ENCODE results near the gene CA11.

Gene CA11

DNA sequence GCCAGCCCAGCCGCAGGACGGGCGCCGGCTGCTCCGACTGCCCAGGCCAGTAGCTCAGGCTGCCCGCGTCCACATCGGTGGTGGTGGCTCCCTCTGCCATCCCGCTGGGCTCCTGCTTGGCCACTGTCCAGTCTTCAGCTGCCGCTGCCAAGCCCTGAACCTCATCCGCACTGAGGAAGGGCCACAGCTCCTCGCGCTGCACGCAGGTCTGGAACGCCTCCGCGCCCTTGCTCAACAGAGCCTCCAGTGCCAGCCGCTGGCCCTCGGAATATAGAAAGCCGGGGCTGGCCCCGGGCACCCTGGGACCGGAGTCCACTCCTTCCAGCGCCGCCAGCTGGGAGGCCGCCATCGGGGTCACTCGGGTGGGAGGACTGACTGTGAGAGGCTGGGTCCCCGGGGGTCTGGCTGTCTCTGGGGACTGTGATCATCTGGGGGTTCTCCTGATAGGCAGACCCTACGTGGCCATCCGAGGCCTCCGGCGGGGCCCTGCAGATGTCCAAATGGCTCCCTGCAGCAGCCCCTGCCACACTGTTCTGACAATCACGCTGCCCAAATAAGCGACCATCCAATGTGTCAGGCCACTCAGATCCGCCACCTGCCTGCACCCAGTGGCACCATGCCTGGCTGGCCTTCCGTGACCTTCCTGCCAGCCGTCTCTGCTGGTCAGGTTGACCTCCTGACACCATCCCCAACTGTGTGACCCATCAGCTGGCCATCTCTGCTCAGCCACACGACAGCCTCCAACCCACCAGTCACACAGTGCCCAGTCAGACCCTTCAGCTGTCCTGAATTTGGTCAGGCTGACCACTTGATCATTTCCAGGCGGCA is 32.7 kb downstream of the CA11 start:
- DNase-seq (ENCODE audit: low read depth): no peak

DNA sequence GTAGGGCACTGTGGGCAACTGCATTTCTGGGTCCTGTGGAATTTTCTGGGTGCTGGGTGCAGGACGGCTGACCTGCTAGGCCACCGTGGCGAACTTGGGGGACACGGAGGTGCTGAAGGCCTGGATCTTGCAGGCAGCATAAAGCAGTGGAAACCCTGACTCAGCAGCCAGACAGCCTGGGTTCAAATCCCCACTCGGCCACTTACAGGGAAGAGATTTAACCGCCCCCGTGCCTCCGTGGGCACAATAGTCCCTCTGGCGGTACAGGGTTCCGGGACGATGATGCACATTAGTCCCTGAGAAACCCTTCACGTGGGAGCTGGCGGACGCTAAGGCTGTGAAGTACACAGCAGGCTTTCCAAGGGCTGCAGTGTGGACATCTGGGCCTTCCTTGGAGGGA is 34.1 kb downstream of the CA11 start:
- DNase-seq (ENCODE audit: low read depth): no peak

DNA sequence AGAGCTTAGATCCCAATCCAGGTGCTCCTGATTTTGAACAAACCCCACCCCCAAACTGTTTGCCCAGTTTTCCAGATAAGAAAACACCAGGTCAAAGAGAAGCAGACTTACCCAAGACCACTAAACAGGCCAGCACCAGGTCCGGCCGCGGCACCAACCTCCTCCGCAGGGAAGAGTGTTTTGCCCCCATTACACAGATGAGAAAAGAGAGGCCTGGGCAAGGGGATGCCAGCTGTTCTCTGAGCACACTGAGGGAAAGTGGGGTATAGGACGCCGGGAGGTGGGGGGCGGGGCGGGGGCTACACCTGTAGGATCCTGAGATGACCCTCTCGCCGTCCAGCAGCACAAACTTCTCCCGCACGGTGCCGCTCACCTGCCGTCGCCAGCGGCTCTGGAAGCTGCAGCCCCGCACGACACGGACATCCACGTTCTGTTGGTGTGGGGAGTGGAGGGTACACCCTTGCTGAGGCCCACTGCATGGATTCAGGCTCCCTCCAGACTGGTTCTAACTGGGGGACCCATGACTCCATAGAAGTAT is 36.3 kb downstream of the CA11 start:
- no peak for DNase-seq (ENCODE audit: low read depth)

DNA sequence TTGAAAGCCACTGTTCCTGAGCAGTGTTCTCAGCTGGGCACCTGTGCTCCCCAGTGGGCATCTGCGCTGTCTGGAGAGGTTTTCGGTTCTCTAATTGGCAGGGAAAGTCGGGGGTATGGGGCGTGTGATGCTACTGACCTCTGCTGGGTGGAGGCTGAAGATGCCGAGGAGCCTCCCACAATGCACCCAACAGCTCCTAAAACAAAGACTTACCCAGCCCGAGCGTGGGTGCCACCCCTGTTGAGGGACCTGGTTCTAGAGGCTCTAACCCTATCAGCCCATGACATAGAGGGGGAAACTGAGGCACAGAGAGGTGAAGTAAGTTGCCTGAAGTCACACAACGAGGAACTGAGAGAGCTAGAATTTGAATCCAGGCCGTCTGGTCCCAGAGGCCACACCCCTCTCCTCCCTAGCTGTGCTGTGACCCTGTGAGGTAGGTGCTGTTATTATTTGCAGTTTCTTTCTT is 37.2 kb downstream of the CA11 start:
- DNase-seq (ENCODE audit: low read depth): no peak

DNA sequence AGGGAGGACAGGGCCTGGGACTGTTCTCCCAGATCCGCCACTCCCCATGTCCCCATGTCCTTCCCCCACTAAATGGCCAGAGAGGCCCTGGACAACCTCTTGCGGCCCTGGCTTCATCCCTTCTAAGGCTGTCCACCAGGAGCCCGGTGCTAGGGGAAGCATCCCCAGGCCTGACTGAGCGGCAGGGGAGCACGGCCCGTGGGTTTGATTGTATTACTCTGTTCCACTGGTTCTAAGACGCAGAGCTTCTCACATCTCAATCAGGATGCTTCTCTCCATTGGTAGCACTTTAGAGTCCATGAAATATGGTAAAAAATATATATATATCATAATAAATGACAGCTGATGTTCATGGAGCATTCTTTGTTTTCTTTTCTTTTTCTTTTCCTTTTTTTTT is 38.6 kb downstream of the CA11 start:
- no peak for DNase-seq (ENCODE audit: low read depth)

DNA sequence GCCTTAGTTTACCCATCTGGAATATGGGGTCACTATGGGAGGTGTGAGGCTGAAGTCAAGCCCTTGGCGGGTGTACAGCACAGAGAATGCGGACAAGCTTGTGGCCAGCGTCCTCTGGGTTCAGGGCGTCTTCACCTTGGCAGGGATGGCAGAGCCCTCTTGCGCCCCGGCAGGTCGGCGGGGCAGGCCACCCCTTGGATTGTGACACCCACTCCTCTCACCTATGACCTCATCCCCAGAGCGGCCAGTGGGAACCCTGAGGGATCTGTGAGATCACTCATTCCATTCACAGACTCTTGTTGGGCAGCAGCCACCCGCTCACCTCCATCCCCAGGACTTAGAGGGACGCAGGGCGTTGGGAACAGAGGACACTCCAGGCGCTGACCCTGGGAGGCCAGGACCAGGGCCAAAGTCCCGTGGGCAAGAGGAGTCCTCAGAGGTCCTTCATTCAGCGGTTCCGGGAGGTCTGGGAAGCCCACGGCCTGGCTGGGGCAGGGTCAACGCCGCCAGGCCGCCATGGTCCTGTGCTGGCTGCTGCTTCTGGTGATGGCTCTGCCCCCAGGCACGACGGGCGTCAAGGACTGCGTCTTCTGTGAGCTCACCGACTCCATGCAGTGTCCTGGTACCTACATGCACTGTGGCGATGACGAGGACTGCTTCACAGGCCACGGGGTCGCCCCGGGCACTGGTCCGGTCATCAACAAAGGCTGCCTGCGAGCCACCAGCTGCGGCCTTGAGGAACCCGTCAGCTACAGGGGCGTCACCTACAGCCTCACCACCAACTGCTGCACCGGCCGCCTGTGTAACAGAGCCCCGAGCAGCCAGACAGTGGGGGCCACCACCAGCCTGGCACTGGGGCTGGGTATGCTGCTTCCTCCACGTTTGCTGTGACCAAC is 39.3 kb downstream of the CA11 start, which contains the start of gene SPACA4:
SPACA4 (plus strand) TSS at position 280 of the 896 bp plus-strand sequence; CDS start at position 517, 237 bp downstream.
- no peak for DNase-seq (ENCODE audit: low read depth)

DNA sequence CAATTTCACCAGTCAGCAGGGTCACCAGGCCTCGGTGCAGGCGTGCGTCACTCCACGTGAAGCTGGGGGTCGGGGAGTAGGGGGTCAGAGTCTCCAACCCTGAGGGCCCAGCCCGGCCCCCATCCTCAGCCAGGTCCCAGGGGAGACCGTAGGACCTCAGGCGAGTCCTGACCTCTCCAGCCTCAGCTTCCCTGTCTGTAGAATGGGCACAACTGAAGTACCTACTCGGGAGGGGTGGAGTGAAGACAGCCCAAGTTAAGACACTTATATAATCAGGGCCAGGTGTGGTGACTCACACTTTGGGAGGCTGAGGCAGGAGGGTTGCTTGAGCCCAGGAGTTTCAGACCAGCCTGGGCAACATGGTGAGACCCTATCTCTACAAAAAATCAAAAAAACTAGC is 42.1 kb downstream of the CA11 start:
- no peak for DNase-seq (ENCODE audit: low read depth)

DNA sequence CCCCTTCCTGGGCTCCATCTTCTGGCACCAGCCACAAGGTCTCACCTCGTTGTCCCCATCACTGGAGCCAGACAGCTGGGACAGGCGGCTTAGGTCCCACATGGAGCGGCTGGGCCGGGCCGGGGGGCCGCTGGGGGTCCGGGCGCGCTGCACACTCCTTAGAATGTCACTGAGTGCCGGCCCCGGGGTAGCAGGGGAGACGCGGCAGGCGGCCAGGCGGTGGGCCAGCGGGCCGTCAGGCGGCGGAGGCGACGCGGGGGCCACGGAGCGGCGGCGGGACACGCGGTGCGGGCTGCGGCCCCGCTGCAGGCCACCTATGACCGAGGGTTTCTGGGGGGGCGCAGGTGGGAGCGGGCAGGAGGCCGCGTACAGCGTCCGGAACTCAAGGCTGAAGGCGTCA is 42.5 kb downstream of the CA11 start:
- no peak for DNase-seq (ENCODE audit: low read depth)

DNA sequence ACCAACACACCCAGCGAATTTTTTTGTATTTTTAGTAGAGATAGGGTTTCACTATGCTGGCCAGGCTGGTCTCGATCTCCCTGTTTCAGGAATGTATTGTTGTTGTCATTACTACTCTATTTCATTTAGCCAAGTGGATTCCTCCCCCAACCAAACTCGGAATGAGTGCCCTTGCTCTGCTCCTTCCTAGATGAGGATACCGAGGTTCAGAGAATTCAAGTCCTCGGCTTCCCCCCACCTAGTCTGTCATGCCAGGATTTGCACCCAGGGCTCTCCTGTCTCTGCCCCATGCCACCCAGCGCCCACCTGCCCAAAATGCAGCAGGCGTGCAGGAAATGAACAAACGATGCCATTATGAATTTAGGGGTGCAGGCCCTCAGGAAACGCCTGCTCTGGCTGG is 43.0 kb downstream of the CA11 start:
- no peak for DNase-seq (ENCODE audit: low read depth)

DNA sequence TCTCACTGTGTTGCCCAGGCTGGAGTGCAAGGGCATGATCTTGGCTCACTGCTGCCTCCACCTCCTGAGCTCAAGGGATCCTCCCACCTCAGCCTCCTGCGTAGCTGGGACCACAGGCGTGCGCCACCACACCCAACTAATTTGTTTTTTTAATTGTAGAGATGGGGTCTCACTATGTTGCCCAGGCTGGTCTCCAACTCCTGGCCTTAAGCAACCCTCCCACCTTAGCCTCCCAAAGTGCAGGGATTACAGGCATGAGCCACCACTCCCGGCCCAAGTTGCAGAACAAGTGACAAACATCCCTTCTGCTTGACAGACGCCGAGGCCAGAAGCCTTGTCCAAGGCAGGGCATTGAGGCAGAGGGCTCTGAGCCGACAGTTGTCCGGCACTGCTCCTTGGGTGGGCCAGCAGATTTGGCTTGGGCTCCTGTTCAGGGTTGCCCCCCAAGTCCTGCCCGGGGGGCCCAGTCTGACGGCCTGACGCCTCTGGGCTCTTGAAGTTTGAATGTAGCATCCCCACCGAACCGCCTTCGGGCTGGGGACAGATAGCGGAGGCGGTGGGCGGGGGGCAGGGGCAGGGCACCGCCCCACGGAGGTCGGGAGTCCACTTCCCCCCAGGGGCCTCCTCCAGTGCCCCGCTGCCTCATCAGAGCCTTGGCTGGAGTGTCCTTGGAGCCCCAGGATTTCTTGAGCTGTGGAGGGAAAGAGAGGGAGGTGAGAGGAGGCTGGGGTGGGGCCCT is 45.1 kb downstream of the CA11 start:
- DNase-seq (ENCODE audit: low read depth): no peak

DNA sequence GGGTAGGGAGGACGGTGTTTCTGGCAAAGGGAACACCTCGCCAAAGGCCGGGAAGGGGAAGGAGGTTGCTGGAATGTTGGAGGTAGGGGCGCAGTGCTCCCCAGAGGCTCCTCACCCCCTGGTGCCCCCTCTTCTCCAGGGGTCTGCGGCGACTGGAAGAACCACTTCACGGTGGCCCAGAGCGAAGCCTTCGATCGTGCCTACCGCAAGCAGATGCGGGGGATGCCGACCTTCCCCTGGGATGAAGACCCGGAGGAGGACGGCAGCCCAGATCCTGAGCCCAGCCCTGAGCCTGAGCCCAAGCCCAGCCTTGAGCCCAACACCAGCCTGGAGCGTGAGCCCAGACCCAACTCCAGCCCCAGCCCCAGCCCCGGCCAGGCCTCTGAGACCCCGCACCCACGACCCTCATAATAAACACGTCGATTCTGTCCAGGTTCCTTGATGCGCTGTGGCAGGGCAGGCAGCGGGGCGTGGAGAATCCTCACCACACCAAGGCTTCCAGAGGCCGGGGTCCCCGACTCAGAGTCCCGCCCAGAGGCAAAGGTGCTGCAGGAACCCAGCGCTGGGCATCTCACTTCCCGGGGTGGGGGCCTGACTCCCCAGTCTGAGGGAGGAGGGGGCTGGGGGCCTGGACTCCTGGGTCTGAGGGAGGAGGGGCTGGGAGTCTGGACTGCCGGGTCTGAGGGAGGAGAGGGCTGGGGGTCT is 46.8 kb downstream of the CA11 start:
- DNase-seq (ENCODE audit: low read depth): no peak

DNA sequence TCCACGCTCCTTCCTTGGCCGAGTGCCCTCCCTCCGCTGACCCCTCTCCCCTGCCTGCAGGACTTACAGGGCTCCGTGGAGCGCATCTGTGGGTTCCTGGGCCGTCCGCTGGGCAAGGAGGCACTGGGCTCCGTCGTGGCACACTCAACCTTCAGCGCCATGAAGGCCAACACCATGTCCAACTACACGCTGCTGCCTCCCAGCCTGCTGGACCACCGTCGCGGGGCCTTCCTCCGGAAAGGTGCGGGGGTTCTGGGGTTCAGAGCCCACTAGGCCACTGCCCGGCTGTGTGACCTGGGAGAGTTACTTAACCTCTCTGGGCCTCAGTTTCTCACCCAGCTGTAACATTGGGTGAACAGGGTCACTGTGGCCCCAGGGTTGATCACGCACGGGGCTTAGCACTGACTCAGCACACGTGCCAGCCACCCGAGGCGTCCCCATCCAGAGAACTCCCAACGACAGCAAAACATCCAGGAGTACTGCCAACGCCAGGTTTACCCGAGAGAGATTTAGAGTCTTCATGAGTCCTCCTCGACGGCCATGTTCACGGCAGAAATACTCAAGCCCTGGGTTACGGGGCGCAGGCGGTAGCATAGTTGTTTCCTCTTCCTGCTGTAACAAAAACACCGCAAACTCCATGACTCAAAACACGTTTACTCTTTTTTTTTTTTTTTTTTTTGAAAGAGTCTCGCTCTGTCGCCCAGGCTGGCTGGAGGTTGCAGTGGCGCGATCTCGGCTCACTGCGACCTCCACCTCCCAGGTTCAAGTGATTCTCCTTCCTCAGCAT is 49.1 kb downstream of the CA11 start:
- DNase-seq (ENCODE audit: low read depth): no peak

DNA sequence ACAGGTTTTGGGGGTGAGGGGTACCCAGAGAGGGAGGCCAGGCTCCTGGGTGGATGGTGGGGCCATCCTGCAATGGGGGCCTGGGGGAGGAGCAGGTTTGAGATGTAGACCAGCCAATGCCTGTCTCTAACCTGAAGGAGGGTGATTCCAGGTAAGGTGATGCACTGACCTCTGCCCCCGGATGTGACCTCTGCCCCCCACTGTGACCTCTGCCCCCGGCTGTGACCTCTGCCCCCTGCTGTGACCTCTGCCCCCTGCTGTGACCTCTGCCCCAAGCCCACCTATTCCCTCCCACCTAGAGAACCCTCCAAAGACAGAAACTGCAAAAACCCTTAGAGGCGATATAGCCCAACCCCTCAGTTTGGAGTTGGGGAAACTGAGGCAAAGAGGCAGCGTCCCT is 49.8 kb downstream of the CA11 start:
- DNase-seq (ENCODE audit: low read depth): no peak

DNA sequence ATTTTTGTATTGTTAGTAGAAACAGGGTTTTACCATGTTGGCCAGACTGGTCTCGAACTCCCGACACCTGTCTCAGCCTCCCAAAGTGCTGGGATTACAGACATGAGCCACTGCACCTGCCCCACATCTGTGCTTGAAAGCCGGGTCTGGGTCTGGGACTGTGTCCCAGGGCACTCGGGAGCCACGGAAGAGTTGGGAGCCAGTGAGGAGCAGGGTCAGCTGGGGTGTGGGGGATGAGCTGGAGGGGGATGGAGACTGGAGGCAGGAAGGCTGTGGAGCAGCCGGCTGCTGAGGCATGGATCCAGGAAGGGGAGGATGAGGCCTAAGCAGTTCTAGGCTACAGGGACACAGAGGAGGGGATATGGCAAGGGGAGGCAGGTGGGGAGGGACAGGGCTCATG is 50.2 kb downstream of the CA11 start:
- DNase-seq (ENCODE audit: low read depth): no peak

DNA sequence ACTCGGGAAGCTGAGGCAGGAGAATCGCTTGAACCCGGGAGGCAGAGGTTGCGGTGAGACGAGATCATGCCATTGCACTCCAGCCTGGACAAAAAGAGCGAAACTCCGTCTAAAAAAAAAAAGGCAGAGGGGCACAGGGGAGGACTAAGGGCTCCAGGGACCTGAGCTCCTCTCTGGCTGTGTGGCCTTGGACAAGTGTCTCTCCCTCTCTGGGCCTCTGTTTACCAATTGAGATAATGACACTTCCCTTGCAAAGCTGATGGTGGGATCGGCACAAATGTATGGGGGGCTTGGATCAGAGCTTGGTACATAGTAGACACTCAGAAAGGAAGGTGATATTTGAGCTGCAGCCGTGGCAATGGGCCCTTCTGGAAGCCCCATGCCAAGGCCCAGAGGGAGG is 50.8 kb downstream of the CA11 start:
- DNase-seq (ENCODE audit: low read depth): no peak

DNA sequence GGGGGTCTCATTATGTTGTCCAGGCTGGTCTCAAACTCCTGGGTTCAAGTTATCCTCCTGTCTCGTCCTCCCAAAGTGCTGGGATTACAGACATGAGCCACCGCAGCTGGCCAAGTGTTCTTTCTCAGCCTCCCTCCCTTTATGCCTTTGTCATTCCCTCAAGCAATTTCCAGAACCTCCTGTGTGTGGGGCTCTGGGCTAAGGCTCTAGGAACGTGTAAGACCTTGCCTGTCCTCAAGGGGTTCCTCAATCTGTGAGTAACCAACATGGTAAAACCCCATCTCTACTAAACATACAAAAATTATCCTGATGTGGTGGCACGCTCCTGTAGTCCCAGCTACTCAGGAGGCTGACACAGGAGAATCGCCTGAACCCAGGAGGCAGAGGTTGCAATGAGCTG is 55.0 kb downstream of the CA11 start:
- no peak for DNase-seq (ENCODE audit: low read depth)

DNA sequence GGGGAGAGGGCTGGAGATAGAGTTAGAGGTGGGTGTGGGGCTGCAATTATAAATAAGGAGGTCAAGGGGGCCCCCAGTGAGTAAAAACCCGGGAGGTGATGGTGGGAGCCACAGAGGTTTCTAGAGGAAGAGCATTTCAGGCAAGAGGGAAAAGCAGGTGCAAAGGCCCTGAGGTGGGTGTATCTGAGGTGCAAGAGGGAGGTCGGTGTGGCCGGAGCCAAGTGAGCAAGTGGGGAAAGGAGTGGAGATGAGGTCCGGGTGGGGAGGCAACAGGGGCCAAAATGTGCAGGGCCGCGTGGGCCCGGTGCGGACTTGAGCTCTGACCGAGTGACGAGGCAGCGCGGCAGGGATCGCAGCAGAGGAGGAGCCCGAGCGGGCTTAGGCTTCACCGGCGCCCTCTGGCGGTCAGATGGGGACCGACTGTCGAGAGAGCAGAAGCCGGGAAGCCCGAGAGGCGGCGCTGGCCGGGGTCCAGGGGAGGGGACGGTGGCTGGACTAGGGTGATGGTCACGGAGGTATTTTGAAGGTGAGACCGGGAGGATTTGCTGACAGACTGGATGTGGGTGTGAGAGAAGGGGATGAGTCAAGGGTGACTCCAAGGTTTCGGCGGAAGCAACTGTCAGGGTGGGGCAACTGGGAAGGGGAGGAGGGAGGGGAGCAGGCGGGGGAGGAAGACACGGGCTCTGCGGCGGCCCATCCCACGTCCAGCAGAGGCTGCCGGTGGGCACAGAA is 57.2 kb downstream of the CA11 start:
- DNase-seq (ENCODE audit: low read depth): no peak

All from non-pigmented ciliary epithelial cell (primary cell).